Trophoblast cell (in vitro differentiated cells and primary cell): ENCODE measurements around the gene F2RL2.

Experiments used
- DNase-seq, 2 donors: peaks; one replicate each; pipeline ENCODE4 v3.0.0-alpha.2; 2016
- H2AFZ ChIP-seq: 2 replicates; pipeline ENCODE4 v1.6.1; 2013; ENCODE audit warnings: low read length, moderate library complexity, mild to moderate bottlenecking; ENCODE audit not compliant: insufficient read depth, poor library complexity
- H2AK5ac ChIP-seq: 2 replicates; pipeline ENCODE4 v1.6.1; 2013; ENCODE audit warnings: mild to moderate bottlenecking, low read length
- H2BK120ac ChIP-seq: 2 replicates; pipeline ENCODE4 v1.6.1; 2013; ENCODE audit warnings: low read length, mild to moderate bottlenecking, moderate library complexity; ENCODE audit not compliant: insufficient read depth, poor library complexity
- H2BK12ac ChIP-seq: 2 replicates; pipeline ENCODE4 v1.6.1; 2013; ENCODE audit warnings: mild to moderate bottlenecking, low read length, moderate library complexity
- H2BK5ac ChIP-seq: 2 replicates; pipeline ENCODE4 v1.6.1; 2013; ENCODE audit warnings: low read length, low read depth, moderate library complexity, mild to moderate bottlenecking; ENCODE audit not compliant: poor library complexity
- H3K14ac ChIP-seq: 2 replicates; pipeline ENCODE4 v1.6.1; 2013; ENCODE audit warnings: mild to moderate bottlenecking, low read length
- H3K18ac ChIP-seq: 2 replicates; pipeline ENCODE4 v1.6.1; 2013; ENCODE audit warnings: mild to moderate bottlenecking, low read length
- H3K23ac ChIP-seq: 2 replicates; pipeline ENCODE4 v1.6.1; 2013; ENCODE audit warnings: low read length
- H3K27ac ChIP-seq: 2 replicates; pipeline ENCODE4 v1.5.1; 2013; ENCODE audit warnings: low read depth, mild to moderate bottlenecking, inconsistent platforms, low read length, moderate library complexity
- H3K27me3 ChIP-seq: 2 replicates; pipeline ENCODE4 v1.6.1; 2013; ENCODE audit warnings: inconsistent platforms, mild to moderate bottlenecking, low read length, moderate library complexity; ENCODE audit not compliant: insufficient read depth
- H3K36me3 ChIP-seq, 2 experiments: 1 replicate in 1 of 2; 2 replicates in 1 of 2; pipeline ENCODE4 v1.6.1; 2013; ENCODE audit warnings: low read length in 2 of 2, mild to moderate bottlenecking in 2 of 2, moderate library complexity in 1 of 2; ENCODE audit not compliant: insufficient read depth in 2 of 2, control insufficient read depth in 1 of 2
- H3K4ac ChIP-seq: 2 replicates; pipeline ENCODE4 v1.6.1; 2013; ENCODE audit warnings: low read depth, mild to moderate bottlenecking, low read length, moderate library complexity
- H3K4me1 ChIP-seq, 2 experiments: 1 replicate in 1 of 2; 2 replicates in 1 of 2; pipeline ENCODE4 v1.6.1; 2013; ENCODE audit warnings: low read length in 2 of 2, mild to moderate bottlenecking in 2 of 2, moderate library complexity in 1 of 2; ENCODE audit not compliant: insufficient read depth in 2 of 2, control insufficient read depth in 1 of 2
- H3K4me2 ChIP-seq: 2 replicates; pipeline ENCODE4 v1.6.1; 2013; ENCODE audit warnings: inconsistent platforms, mild to moderate bottlenecking, low read length, moderate library complexity
- H3K4me3 ChIP-seq: 2 replicates; pipeline ENCODE4 v1.5.1; 2013; ENCODE audit warnings: mild to moderate bottlenecking, low read depth, low read length, inconsistent platforms
- H3K79me1 ChIP-seq: one replicate; pipeline ENCODE4 v1.6.1; 2013; ENCODE audit warnings: low read length
- H3K79me2 ChIP-seq: 2 replicates; pipeline ENCODE4 v1.6.1; 2013; ENCODE audit warnings: low read length, mild to moderate bottlenecking; ENCODE audit not compliant: control insufficient read depth, insufficient read depth, poor library complexity
- H3K9ac ChIP-seq: 2 replicates; pipeline ENCODE4 v1.6.1; 2013; ENCODE audit warnings: mild to moderate bottlenecking, low read length
- H3K9me3 ChIP-seq: 2 replicates; pipeline ENCODE4 v1.6.1; 2013; ENCODE audit warnings: low read depth, mild to moderate bottlenecking, control low read depth, inconsistent platforms, low read length; ENCODE audit not compliant: insufficient read depth
- H4K12ac ChIP-seq: 2 replicates; pipeline ENCODE4 v1.6.1; 2013; ENCODE audit warnings: low read depth, mild to moderate bottlenecking, low read length, moderate library complexity
- H4K8ac ChIP-seq: 2 replicates; pipeline ENCODE4 v1.6.1; 2013; ENCODE audit warnings: low read depth, mild to moderate bottlenecking, low read length, moderate library complexity
- H4K91ac ChIP-seq: one replicate; pipeline ENCODE4 v1.6.1; 2013; ENCODE audit warnings: low read depth, mild to moderate bottlenecking, low read length, moderate library complexity
- WGBS: extraction: QIAGEN DNeasy Blood & Tissue Kit; methylation state at CpG from one replicate; pipeline ENCODE4 v1.1.7; 2013; ENCODE audit warnings: missing lambda C conversion rate; ENCODE audit not compliant: insufficient read length, insufficient coverage; ENCODE audit errors: extremely low coverage; 5-methylcytosine and 5-hydroxymethylcytosine counted together

The F2RL2 gene

GRCh38 chr5:76660360-76660759 is 37.2 kb upstream of the F2RL2 start:
- no CpG with 5 or more reads among the region's 2 CpGs for WGBS
- H2AFZ ChIP-seq, result no peak overlapping the region

GRCh38 chr5:76657683-76658311 is 34.6 kb upstream of the F2RL2 start:
- Histone ChIP-seq H3K18ac (no peak overlapping the region), H4K12ac (no peak overlapping the region), H4K91ac (no peak overlapping the region), H3K9me3 (no peaks in the 10 kb centered on the region), H3K27ac (no peak overlapping the region), H2BK5ac (no peak overlapping the region), H3K23ac (no peak overlapping the region), H2AFZ (no peak overlapping the region), H3K9ac (no peak overlapping the region), H4K8ac (no peak overlapping the region), H2AK5ac (no peak overlapping the region), H2BK12ac (no peak overlapping the region), H3K14ac (no peak overlapping the region), H2BK120ac (no peak overlapping the region), H3K36me3 (peaks cover 0 to 2% of the 10 kb centered on the region in 2 experiments), H3K4ac (no peak overlapping the region), H3K4me1 (no peaks in the 10 kb centered on the region), H3K4me3 (no peak overlapping the region), H3K79me1 (no peaks in the 10 kb centered on the region), H3K4me2 (no peak overlapping the region), H3K79me2 (no peaks in the 10 kb centered on the region), H3K27me3 (no peaks in the 10 kb centered on the region)
- WGBS, result no CpG with 5 or more reads among the region's 6 CpGs
- no peak for DNase-seq

More at GRCh38 chr5:76660360-76660759, 37.2 kb upstream of the F2RL2 start:
- no peak overlapping the region for H4K12ac ChIP-seq
- no peak overlapping the region for H3K4me2 ChIP-seq
- no peak overlapping the region for H3K27ac ChIP-seq
- no peak overlapping the region for H3K14ac ChIP-seq
- H3K4ac ChIP-seq, result no peak overlapping the region
- DNase-seq, result peak in 1 of 2 donors; percentile 9
- no peak overlapping the region for H3K23ac ChIP-seq
- H3K18ac ChIP-seq, result no peak overlapping the region
- H4K8ac ChIP-seq, result no peak overlapping the region
- H3K4me3 ChIP-seq, result no peak overlapping the region
- H4K91ac ChIP-seq, result no peak overlapping the region
- no peak overlapping the region for H2BK120ac ChIP-seq
- no peak overlapping the region for H2BK5ac ChIP-seq
- H3K79me1 ChIP-seq, result no peaks in the 10 kb centered on the region
- peaks cover 0 to 2% of the 10 kb centered on the region in 2 experiments for H3K36me3 ChIP-seq
- no peaks in the 10 kb centered on the region for H3K79me2 ChIP-seq
- H3K9ac ChIP-seq, result no peak overlapping the region
- no peak overlapping the region for H2BK12ac ChIP-seq
- H3K27me3 ChIP-seq, result no peaks in the 10 kb centered on the region
- H3K4me1 ChIP-seq, result no peaks in the 10 kb centered on the region
- no peak overlapping the region for H2AK5ac ChIP-seq
- H3K9me3 ChIP-seq, result no peaks in the 10 kb centered on the region

GRCh38 chr5:76657091-76657490 is 33.9 kb upstream of the F2RL2 start:
- H3K14ac ChIP-seq, result no peak overlapping the region
- H3K4me1 ChIP-seq, result no peaks in the 10 kb centered on the region
- H2BK12ac ChIP-seq, result no peak overlapping the region
- no peak overlapping the region for H3K23ac ChIP-seq
- no peak overlapping the region for H3K27ac ChIP-seq
- H2BK5ac ChIP-seq, result no peak overlapping the region
- H3K36me3 ChIP-seq, result peaks cover 0 to 1% of the 10 kb centered on the region in 2 experiments
- no peaks in the 10 kb centered on the region for H3K79me2 ChIP-seq
- H3K79me1 ChIP-seq, result no peaks in the 10 kb centered on the region
- H2BK120ac ChIP-seq, result no peak overlapping the region
- DNase-seq, result no peak
- no peaks in the 10 kb centered on the region for H3K9me3 ChIP-seq
- no peak overlapping the region for H3K9ac ChIP-seq
- H2AFZ ChIP-seq, result no peak overlapping the region
- no peaks in the 10 kb centered on the region for H3K27me3 ChIP-seq
- no peak overlapping the region for H3K4me3 ChIP-seq
- H4K8ac ChIP-seq, result no peak overlapping the region
- H4K12ac ChIP-seq, result no peak overlapping the region
- H4K91ac ChIP-seq, result no peak overlapping the region
- no peak overlapping the region for H3K4ac ChIP-seq
- no CpG with 5 or more reads among the region's 3 CpGs for WGBS
- no peak overlapping the region for H2AK5ac ChIP-seq
- H3K4me2 ChIP-seq, result no peak overlapping the region
- H3K18ac ChIP-seq, result no peak overlapping the region

- Histone ChIP-seq H3K4me3 (no peak overlapping the region), H3K79me1 (no peaks in the 10 kb centered on the region), H3K27ac (no peak overlapping the region), H2AK5ac (no peak overlapping the region), H2BK12ac (no peak overlapping the region), H2BK120ac (no peak overlapping the region), H3K4ac (no peak overlapping the region), H3K4me1 (no peaks in the 10 kb centered on the region), H3K9me3 (peaks cover 5% of the 10 kb centered on the region), H4K12ac (no peak overlapping the region), H4K91ac (no peak overlapping the region), H3K79me2 (no peaks in the 10 kb centered on the region), H3K14ac (no peak overlapping the region), H3K18ac (no peak overlapping the region), H3K36me3 (peaks cover 0 to 1% of the 10 kb centered on the region in 2 experiments), H3K9ac (no peak overlapping the region), H2AFZ (no peak overlapping the region), H3K4me2 (no peak overlapping the region), H4K8ac (no peak overlapping the region), H2BK5ac (no peak overlapping the region), H3K23ac (no peak overlapping the region), H3K27me3 (no peaks in the 10 kb centered on the region)
- WGBS, result no CpG with 5 or more reads among the region's 3 CpGs
- no peak for DNase-seq
Measured at GRCh38 chr5:76652809-76653414, 29.7 kb upstream of the F2RL2 start.
